GM19023 (cell line): ENCODE measurements around the gene PLEKHG7.

ENCODE experiments used
- ATAC-seq: cut with Tn5 transposase; IDR thresholded peaks from one replicate; pipeline ENCODE4 v1.9.1; 2021; ENCODE audit warnings: mild to moderate bottlenecking, moderate library complexity; ENCODE audit not compliant: unreplicated experiment

PLEKHG7 gene

DNA sequence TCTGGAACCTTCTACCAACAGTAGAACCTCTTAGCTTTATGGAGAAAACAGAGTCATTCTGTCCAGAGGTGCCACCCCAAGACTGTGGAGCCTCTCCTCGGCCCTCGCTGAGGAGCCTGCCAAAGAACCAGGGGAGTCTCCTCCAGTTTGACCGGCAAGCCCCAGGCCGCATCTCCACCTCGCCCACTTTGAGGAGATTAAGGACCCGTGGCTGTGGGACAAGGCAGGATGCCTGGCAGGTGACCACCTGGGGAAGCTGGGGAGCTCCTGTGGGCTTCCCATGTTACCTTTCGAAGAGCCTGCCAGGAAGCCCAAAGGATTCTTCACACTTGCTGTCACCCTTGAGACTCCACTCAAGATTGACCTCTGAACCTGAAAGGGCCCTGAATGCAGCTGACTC, 3.8 kb downstream of the PLEKHG7 start:
- no peak for ATAC-seq

DNA sequence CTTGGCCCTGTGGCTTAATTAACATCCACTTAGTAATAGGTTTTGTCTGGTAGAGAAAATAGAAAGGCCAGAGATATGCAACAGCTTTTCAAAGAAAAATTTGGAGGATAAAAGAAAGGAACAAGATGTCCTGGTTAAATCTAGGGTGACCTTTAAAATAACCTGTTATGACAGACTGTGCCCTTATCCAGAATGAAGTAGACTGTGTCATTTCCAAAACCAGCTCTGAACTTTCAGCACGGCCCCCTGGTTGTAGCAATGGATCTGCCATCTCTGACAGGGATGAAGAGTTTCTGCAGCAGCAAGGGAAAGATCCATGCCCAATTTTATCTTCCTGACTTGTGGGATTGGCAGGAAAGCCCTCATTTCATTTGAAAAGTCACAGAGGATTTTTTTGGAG, 5.1 kb downstream of the PLEKHG7 start:
- no peak for ATAC-seq

DNA sequence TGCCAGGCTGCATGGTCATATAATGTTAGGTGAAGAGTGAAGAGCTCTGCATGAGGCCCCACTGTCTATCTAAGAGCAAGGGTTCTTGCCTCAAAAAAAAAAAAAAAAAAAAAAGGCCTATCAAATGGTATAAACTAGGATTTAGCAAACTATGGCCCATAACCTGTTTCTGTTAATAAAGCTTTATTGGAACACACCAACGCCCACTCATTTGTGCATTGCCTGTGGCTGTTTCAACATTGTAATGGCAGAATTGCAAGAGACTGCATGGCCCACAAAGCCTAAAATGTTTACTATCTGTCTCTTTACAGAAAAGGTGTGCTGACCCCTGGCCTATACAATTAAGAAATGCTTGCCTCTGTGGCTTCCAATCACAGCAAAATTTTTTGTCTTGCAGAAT, 12.8 kb downstream of the PLEKHG7 start:
- ATAC-seq, result no peak

DNA sequence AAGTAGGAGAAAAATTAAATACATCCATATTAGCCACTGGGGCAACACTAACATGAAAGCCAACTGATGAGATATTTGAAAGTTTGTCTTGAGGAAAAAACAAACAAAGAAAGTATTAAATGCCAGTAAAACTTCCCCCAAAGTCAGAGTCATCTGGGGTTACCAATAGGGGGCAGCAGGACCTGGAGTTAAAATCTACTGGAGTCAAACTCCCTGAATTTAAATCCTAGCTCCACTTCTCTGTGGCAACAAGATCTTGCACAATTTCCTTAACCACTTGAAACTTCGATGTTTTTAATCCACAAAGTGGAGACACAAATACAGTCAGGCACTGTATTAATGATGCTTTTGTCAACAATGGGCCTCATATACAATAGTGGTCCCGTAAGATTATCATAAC, 14.4 kb downstream of the PLEKHG7 start:
- no peak for ATAC-seq

DNA sequence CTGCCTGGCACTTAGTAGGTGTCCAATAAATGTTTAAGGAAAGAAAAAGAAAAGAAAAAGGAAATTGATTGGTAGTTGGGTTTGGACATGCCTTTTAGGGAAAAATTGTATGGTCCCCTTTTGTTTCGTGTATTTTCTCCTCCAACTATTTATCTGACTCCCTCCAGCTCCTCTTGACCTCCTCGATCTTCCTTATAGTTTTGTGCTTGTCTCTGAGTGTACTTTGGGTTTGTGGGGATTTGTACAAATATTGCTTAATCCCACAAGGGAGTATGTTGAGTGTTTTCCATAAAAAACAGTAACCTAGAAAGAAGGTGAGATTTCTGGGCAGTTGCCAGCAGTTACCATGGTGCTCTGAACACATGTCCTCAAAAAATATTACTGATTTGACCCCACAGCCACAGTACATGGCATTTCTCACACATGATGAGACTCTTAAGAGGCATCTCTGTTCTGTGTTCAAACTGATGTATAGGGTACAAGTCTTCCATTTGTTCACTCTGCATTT, 15.7 kb downstream of the PLEKHG7 start:
- no peak for ATAC-seq

DNA sequence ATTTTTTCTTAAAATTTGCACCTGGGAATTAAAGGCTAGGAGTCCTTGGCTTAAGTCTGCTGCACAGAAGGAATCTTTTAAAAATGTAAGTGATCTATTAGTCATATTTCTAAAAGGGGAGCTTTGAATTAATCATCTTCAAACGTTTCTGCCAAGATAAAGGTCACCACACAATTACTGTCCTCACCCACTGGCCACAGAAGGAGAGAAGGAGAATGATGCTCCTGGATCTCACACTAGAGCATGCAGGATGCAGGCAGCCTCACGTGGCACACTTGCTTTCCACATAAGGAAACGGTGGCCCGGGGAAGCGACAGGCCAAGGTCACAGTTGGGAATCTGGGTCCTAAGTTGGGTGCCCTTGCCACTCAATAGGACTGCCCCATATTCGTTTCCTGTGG, 16.9 kb downstream of the PLEKHG7 start:
- no peak for ATAC-seq

DNA sequence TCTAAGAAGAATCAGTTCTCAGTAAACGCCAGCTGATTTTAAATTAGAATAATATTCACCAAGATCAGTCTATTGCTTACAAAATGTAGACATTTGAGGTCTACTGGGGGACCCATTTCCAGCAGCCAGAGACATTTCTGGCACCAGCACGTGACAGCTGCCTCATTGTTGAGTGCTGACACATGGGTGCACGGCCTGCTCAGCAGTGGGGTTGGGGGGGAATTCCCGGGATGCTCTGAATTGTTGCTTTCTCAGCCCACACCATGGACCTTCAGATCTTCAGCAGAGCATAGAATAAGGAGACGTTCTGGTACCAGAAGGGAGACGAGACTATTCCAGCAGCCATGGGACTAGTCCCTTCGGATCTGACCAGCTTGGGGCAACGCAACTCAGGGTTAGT, 18.3 kb downstream of the PLEKHG7 start:
- ATAC-seq, result no peak

DNA sequence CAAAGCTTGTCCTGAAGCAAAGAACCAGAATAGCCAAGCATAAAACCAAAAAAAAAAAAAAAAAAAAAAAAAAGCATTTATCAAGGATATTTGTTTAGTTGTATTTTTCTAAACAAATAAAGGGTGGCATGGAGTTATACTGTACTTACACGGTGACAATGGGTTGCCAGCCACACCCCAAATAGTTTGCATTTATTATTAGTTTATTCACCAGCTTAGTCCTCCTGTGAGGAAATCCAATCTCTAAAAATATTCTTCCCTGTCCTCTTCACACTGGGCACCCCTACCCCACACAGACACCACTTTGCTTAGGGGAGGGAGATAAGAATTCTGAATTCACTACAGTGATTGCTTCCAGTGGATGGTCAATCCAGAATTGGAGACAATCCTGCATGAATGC, 18.9 kb downstream of the PLEKHG7 start:
- no peak for ATAC-seq

DNA sequence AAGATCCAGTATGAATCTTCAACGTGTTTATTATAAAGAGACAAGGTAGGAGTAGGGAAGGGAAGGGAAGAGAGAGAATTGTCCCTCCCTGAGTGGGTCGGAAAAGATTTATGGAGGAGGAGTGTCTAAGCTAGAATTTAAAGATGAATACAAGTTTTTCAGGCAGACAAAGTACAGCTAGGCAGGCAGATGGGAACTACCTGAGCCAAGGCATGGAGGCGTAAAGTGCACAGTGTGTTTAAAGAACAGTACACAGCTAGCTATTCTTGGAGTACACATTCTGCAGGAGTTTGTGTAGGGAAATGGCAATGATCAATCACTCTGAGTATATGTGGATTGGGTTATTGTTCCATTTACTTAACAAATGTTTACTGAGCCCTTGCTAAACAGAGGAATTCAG, 20.1 kb downstream of the PLEKHG7 start:
- ATAC-seq, result no peak

DNA sequence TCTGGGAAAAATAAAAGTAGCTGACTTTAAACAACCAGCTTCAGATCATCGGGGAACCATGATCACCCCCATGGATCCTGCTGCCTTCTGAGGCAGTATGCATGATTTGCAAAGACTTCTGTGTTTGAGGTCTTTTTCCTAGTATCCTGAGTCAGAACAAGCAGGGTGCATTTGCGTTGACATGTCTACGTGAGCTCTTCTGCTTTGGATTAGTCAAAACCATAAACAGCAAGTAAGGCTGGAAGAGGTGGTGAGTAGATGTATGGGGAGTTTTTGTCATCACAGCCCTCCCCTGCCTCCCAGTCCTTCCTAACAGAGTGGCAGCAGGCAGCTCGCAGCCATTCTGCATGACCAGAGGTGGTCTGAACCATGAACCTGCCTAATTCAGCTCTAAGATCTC, 24.1 kb downstream of the PLEKHG7 start:
- no peak for ATAC-seq

DNA sequence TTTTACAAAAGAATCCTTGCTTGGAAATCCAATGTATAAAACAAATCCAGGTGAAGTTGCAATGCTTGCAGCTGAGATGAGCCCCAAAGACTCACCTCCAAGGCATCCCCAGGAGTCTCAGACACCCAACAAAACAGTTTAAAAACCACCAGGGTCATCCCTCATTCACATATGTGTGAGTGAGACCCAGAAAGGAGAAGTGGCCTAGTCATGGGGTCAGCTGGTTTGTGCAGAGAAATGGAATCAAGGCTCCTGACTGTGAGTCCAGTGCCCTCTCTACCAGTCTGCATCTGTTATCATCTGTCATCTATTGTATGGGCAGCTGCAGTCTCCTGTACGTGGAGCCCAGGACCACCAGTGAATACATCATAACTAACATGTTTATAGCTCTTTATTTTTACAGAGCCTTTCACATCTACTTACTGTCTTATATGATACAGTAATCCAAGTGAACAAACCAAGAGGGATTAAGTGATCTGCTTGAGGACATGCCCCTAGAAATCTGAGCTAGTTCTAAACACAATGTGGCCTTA, 27.1 kb downstream of the PLEKHG7 start:
- no peak for ATAC-seq

DNA sequence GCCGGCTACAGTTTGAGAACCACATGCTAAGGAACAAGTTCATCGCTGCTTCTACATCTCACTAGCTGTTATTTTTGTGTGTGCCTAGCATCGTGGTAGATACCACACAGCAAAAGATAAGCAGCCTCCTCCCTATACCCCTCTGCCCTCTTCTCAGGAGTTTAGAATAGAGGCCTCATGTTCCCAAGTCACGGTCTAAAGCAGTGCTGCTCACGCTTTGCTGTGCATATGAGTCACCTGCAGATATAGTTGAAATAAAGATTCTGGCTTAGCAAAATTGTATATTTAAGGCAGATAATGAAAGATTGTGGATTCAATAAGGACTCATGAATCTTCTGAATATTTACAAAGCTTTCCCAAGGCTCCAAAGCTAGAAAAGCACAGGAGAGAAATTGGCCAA, 28.0 kb downstream of the PLEKHG7 start:
- no peak for ATAC-seq

DNA sequence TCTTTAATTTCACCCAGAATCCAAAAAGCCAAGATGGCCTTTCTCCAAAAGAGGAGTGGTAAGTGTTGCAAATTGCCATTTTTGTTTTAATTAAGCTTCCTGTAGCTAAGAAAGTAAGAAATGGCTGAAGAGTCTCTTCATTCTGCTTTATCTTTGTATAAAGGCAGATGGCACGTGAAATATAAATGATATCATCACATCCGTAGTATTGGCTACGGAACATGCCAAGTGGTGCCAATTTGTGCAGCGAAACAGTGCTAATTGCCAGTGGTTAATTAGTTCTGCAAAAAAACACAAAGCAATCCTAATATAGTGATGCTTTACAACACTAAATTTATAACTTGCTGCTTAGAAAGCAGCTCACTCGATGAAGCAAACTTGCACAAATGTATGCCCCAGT, 29.4 kb downstream of the PLEKHG7 start:
- no peak for ATAC-seq

DNA sequence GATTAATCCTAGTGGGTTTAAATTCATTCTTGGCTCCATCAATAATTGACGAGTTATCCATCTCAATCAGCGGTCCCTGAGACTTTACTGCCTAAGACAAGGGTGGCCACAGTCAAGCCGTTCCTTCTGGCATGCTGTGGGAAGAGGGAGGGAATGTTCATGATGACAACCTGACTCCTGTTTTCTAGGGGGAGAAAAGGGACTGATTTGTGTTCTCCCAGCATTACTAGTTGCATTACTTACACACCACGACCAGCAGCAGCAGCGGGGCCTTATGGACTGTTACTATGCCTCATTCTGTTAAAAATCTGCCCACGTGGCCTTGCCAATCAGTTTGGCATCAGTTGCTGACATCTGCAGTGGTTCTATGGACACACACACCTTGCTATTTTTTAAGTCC, 29.9 kb downstream of the PLEKHG7 start:
- ATAC-seq, result no peak

DNA sequence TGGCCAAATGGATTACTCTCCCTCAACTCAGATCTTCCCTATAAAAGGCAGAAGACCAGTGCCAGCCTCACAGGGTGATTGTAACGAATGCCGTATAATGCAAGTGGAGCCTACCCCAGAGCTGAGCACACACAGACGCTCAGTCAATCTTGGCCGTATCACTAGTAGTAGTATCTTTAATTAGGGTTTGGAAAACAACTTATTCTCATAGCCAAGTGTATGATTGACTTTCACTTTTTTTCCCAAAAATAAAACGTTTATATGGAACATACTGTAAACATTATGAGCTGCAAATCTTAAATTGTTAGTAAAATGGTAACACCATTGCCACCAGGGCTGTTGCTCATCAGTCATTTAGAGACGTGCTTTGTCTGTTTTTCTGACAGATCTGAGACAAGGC, 30.4 kb downstream of the PLEKHG7 start:
- ATAC-seq, result no peak

DNA sequence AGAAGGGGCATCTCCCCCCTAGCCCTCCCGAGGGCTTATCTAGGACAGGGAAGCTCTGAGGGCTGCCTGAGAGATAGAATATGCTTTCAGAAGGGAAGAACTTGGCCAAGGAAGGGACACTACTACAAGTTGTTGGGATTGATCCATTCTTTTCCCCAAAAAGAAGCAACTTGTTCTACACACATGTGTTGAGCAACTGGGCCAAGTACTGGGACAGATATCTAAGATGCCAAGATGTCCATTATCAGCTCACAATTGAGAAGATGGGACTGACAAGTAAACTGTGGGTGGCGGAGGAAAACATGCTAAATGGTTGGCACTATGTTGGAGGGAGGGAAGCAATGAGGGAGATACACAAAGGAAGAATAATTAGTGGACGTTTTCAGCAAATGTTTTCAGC, 30.9 kb downstream of the PLEKHG7 start:
- ATAC-seq, result no peak

DNA sequence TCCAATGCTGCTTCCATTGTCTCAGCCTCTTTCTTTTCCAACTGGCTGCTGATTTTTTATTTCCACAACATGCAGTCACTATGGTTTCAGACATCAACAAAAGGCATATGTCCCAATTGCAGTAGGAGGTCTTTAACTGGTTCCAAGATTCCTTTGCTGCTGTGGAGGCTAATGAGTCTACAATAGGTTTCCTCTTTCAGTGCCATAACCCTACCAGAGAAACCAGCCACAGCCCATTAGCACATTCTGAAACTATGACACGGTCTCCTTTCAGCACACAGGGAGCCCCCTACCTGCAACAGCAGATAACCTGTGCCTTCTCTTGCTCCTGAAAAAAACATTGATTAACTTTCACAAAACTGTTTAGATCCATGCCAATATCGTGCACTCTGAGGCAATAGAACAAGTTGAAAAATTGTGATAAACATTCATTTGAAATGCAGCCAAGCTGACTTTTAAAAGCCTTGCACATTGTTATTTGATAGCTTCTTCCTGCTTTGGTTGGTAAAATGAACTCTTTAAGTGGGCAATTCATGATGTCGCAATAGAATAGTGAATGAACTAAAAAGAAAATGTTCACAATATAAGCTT, 32.4 kb downstream of the PLEKHG7 start:
- ATAC-seq, result no peak

DNA sequence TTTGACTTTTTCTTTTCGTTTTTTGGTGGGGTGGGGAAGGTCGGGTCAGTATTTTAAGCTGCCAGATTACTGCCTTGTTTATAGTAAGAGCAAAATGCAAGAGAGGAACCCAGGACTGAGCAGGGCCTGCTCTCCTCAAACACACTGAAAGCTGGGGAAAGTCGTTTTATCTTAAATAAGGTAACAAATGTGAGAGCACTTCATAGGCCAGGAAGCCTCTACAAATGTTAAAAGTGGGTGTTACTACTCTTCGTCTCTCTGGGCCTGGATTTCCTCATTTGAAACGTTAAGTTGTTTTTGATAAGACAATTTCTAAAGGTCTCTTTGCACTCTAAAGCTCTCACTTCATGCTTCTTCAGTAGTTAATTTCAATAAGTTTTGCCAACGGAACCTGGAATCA, 33.8 kb downstream of the PLEKHG7 start:
- ATAC-seq, result no peak

DNA sequence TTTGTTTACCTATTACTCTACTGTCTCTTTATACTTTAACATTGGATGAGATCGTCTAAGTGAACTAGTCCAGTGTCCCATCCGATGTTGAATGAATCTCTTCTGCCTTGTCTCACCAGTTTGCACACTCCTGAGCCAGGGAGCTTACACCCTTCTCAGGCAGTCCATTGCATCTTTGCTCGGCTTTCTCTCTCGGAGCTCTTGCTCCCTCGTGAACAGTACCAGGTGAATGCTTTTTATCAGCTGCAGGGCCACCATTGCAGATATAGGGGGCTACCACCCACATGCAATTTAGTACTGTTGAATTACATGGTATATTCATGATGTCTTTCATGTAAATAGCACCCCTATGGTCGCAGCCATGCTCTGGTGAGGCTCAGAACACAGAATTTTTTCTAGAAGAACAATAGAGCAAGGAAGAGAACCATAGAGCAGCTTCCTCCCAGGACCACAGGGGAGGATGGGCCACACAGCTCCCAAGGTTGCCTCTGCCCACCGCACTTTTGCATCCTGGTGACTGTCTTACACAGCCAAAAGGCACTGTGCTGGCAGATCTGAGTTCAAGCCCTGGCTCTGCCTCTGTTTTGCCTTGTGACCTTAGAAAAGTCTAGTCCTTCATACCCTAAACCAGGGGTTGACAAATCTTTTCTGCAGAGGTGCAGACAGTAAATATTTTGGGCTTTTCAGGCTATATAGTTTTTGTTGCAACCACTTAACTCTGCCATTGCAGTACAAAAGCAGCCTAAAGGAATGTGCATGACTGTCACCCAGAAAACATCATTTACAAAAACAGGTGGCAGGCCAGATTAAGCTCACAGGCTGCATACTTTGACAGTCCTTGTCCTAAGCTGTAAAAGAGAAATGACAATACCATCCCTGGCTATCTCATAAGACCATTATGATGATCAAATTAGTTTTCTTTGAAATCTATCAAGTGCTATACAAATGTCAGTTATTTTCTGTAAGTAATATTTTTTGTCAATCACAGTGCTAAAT, 35.4 kb downstream of the PLEKHG7 start:
- ATAC-seq, result no peak

DNA sequence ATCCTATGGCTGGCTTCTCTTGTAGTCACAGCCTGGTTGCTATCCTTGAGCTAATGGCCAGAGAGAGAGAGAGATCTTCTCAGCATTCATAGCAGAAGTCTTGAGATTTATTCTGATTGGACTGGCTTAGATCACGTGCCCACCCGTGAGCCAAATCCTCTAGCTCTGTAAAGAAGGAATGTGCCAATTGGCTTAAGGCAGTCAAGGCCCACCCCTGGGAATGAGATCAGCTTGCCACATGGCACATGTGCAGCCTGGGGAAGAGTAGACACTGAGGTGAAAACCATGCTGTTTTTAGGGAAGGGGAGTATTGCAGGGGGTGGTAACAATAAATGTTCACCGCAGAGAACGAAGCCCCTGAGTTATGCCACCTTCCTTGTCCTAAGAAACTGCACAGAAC, 36.3 kb downstream of the PLEKHG7 start:
- ATAC-seq, result no peak

DNA sequence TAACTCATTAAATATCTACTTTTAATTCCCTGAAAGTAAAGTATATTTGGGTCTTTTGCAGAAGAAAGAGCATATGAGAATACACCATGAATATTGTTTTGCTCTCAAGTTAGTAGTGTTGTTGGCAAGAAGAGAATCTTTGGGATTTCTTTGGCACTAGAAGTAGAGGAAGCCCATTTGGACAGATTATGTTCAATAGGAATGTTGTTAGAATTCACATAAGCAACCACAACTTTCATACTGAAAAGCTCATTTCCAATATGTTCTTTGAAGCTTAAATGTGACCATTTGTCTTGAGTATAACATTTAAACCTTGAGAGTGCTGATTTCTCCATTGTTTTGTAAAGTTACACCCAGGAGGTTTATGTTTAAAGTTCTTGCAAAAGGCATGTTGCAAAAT, 37.6 kb downstream of the PLEKHG7 start:
- no peak for ATAC-seq

DNA sequence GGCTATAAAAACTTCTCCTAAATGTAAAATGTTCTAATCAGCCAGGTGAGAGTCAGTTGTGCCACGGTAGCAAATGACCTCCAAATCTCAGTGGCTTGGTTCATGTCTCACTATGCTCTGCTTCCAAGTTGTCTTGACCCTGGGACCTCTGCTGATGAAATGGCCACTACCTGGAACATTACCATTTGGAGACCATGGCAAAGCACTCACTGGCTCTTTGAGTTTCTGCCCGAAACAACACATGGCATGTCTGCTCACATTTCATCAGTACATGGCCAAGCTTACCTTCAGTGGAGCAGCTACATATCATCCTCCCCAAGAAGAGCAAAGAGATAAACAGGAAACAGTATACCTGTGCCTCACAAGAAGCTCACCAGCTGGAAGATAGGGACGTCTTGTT, 40.2 kb downstream of the PLEKHG7 start:
- no peak for ATAC-seq
